HEK293 (cell line): ENCODE results near the gene CRABP2.

Experiments used
- FEZF1 ChIP-seq: fragments of 450-650 bp; formaldehyde crosslinking; IDR thresholded peaks from 2 replicates; pipeline ENCODE4 v1.5.1; 2016; ENCODE audit warnings: missing biosample characterization, missing genetic modification characterization
- KLF16 ChIP-seq: fragments of 450-650 bp; formaldehyde crosslinking; IDR thresholded peaks from 2 replicates; pipeline ENCODE4 v1.5.1; 2017; ENCODE audit warnings: missing biosample characterization, missing genetic modification characterization
- SALL2 ChIP-seq: fragments of 450-650 bp; formaldehyde crosslinking; IDR thresholded peaks from 2 replicates; pipeline ENCODE4 v1.5.0; 2017; ENCODE audit warnings: missing biosample characterization, mild to moderate bottlenecking, missing genetic modification characterization, borderline replicate concordance
- SETDB1 ChIP-seq: IDR thresholded peaks from one replicate; pipeline ENCODE4 v1.6.1; 2017; ENCODE audit warnings: mild to moderate bottlenecking, low read length, moderate library complexity, mixed read lengths; ENCODE audit not compliant: insufficient read length
- TCF7L2 ChIP-seq: IDR thresholded peaks from 2 replicates; pipeline ENCODE4 v1.6.1; 2011; ENCODE audit warnings: low read depth, mild to moderate bottlenecking, inconsistent platforms, low read length, moderate library complexity, borderline replicate concordance
- ZBTB8A ChIP-seq: fragments of 450-650 bp; formaldehyde crosslinking; IDR thresholded peaks from 2 replicates; pipeline ENCODE4 v1.5.1; 2016; ENCODE audit warnings: missing biosample characterization, missing genetic modification characterization
- ZFHX2 ChIP-seq: fragments of 450-650 bp; formaldehyde crosslinking; conservative IDR thresholded peaks from 2 replicates; pipeline ENCODE4 v1.5.1; 2016; ENCODE audit warnings: missing biosample characterization, missing genetic modification characterization
- ZFP69B ChIP-seq: fragments of 450-650 bp; formaldehyde crosslinking; IDR thresholded peaks from 2 replicates; pipeline ENCODE4 v1.5.1; 2016; ENCODE audit warnings: missing biosample characterization, missing genetic modification characterization
- ZNF10 ChIP-seq: fragments of 450-650 bp; formaldehyde crosslinking; IDR thresholded peaks from 2 replicates; pipeline ENCODE4 v1.5.1; 2017; ENCODE audit warnings: missing biosample characterization, missing genetic modification characterization
- ZNF157 ChIP-seq: fragments of 450-650 bp; formaldehyde crosslinking; IDR thresholded peaks from 2 replicates; pipeline ENCODE4 v1.5.1; 2016; ENCODE audit warnings: missing biosample characterization, missing genetic modification characterization
- ZNF292 ChIP-seq: fragments of 450-650 bp; formaldehyde crosslinking; IDR thresholded peaks from 2 replicates; pipeline ENCODE4 v1.5.1; 2016; ENCODE audit warnings: low read depth, missing biosample characterization, missing genetic modification characterization, borderline replicate concordance
- ZNF311 ChIP-seq: fragments of 450-650 bp; formaldehyde crosslinking; IDR thresholded peaks from 2 replicates; pipeline ENCODE4 v1.5.1; 2017; ENCODE audit warnings: missing biosample characterization, missing genetic modification characterization, borderline replicate concordance
- ZNF350 ChIP-seq: fragments of 450-650 bp; formaldehyde crosslinking; IDR thresholded peaks from 2 replicates; pipeline ENCODE4 v1.5.0; 2017; ENCODE audit warnings: missing biosample characterization, mild to moderate bottlenecking, missing genetic modification characterization
- ZNF366 ChIP-seq: fragments of 450-650 bp; formaldehyde crosslinking; conservative IDR thresholded peaks from 2 replicates; pipeline ENCODE4 v1.5.1; 2016; ENCODE audit warnings: missing biosample characterization, missing genetic modification characterization
- ZNF426 ChIP-seq: fragments of 450-650 bp; formaldehyde crosslinking; IDR thresholded peaks from 2 replicates; pipeline ENCODE4 v1.5.1; 2017; ENCODE audit warnings: missing biosample characterization, missing genetic modification characterization, mild to moderate bottlenecking, inconsistent platforms, moderate library complexity
- ZNF433 ChIP-seq: fragments of 450-650 bp; formaldehyde crosslinking; IDR thresholded peaks from 2 replicates; pipeline ENCODE4 v1.5.1; 2016; ENCODE audit warnings: missing biosample characterization, missing genetic modification characterization, low read depth
- ZNF639 ChIP-seq: fragments of 450-650 bp; formaldehyde crosslinking; IDR thresholded peaks from 2 replicates; pipeline ENCODE4 v1.5.1; 2016; ENCODE audit warnings: missing biosample characterization, missing genetic modification characterization
- ZNF692 ChIP-seq: fragments of 450-650 bp; formaldehyde crosslinking; IDR thresholded peaks from 2 replicates; pipeline ENCODE4 v1.5.1; 2016; ENCODE audit warnings: missing biosample characterization, missing genetic modification characterization
- TF ChIP-seq, protein P1 (sequence below): fragments of 450-650 bp; formaldehyde crosslinking; IDR thresholded peaks from 2 replicates; pipeline ENCODE4 v1.5.1; 2017; ENCODE audit warnings: missing biosample characterization, missing genetic modification characterization
- TF ChIP-seq, protein P2 (sequence below): fragments of 450-650 bp; formaldehyde crosslinking; IDR thresholded peaks from 2 replicates; pipeline ENCODE4 v1.5.1; 2017; ENCODE audit warnings: missing biosample characterization, missing genetic modification characterization
- TF ChIP-seq, protein P3 (sequence below): fragments of 450-650 bp; formaldehyde crosslinking; IDR thresholded peaks from 2 replicates; pipeline ENCODE4 v1.5.1; 2016; ENCODE audit warnings: missing biosample characterization, missing genetic modification characterization
- TF ChIP-seq, protein P4 (sequence below): fragments of 450-650 bp; formaldehyde crosslinking; IDR thresholded peaks from 2 replicates; pipeline ENCODE4 v1.5.1; 2016; ENCODE audit warnings: missing biosample characterization, missing genetic modification characterization, borderline replicate concordance

The CRABP2 gene

DNA sequence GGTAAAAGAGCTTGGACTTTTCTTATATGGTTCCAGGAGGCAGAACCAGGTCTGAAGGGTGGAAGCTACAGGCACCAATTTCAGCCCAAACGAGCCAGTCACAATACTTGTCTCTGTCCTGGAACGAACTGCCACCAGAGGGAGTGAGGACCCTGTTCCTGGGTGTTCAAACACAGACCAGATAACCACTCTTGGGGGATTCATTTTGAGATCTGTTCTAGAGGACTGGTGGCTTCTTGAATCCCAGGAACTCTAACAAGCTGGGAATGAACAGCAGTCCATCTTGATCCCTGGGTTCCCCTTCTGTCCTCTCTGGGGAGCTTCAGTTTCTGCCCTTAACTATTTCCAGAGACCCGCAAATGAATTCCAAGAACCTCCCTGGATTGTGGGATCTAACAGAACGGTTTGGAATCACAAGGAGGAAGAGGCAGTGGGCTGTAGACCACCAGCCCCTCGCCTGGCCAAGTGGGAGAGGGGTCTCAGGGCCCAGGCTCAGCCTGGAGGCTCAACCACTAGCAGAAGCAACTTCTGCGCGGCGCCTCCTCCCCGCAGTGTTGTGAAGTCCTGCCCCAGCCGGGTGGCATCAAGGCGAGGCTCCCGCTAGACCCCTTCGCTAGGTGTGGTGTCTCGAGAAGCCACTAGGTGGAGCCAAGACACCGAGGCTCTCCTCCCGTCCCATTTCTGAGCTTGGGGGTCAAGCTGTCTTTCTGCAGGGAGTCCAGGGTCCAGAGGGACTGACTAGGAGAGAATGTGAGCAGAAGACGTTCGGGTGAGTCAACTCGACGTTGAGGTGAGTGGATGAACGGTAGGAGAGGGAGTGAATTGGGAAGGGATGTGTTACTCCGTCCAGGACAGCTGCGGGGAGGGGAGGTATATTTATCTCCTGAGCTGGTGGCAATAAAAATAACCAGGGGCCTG, 16.1 kb downstream of the CRABP2 start (continued):
- TF ChIP-seq, protein P1, sequence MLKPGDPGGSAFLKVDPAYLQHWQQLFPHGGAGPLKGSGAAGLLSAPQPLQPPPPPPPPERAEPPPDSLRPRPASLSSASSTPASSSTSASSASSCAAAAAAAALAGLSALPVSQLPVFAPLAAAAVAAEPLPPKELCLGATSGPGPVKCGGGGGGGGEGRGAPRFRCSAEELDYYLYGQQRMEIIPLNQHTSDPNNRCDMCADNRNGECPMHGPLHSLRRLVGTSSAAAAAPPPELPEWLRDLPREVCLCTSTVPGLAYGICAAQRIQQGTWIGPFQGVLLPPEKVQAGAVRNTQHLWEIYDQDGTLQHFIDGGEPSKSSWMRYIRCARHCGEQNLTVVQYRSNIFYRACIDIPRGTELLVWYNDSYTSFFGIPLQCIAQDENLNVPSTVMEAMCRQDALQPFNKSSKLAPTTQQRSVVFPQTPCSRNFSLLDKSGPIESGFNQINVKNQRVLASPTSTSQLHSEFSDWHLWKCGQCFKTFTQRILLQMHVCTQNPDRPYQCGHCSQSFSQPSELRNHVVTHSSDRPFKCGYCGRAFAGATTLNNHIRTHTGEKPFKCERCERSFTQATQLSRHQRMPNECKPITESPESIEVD (tag by site-specific recombination) = no peak
- no peak for TF ChIP-seq ZFHX2 (tag by site-specific recombination)
- TF ChIP-seq, protein P2, sequence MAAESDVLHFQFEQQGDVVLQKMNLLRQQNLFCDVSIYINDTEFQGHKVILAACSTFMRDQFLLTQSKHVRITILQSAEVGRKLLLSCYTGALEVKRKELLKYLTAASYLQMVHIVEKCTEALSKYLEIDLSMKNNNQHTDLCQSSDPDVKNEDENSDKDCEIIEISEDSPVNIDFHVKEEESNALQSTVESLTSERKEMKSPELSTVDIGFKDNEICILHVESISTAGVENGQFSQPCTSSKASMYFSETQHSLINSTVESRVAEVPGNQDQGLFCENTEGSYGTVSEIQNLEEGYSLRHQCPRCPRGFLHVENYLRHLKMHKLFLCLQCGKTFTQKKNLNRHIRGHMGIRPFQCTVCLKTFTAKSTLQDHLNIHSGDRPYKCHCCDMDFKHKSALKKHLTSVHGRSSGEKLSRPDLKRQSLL (tag by site-specific recombination) = no peak
- TF ChIP-seq, protein P3, sequence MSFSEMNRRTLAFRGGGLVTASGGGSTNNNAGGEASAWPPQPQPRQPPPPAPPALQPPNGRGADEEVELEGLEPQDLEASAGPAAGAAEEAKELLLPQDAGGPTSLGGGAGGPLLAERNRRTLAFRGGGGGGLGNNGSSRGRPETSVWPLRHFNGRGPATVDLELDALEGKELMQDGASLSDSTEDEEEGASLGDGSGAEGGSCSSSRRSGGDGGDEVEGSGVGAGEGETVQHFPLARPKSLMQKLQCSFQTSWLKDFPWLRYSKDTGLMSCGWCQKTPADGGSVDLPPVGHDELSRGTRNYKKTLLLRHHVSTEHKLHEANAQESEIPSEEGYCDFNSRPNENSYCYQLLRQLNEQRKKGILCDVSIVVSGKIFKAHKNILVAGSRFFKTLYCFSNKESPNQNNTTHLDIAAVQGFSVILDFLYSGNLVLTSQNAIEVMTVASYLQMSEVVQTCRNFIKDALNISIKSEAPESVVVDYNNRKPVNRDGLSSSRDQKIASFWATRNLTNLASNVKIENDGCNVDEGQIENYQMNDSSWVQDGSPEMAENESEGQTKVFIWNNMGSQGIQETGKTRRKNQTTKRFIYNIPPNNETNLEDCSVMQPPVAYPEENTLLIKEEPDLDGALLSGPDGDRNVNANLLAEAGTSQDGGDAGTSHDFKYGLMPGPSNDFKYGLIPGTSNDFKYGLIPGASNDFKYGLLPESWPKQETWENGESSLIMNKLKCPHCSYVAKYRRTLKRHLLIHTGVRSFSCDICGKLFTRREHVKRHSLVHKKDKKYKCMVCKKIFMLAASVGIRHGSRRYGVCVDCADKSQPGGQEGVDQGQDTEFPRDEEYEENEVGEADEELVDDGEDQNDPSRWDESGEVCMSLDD (tag by site-specific recombination) = peak; percentile 13; the same call in 1 of the 2 replicates
- no peak for TF ChIP-seq ZNF433 (tag by site-specific recombination)
- no peak for TF ChIP-seq KLF16
- TF ChIP-seq ZNF311 (tag by site-specific recombination) = no peak
- peak; percentile 18 for TF ChIP-seq ZBTB8A (tag by site-specific recombination)
- TF ChIP-seq ZNF350 (tag by site-specific recombination) = no peak
- TF ChIP-seq SALL2 (tag by site-specific recombination) = no peak
- no peak for TF ChIP-seq ZNF639 (tag by site-specific recombination)
- no peak for TF ChIP-seq ZFP69B (tag by site-specific recombination)
- TF ChIP-seq ZNF366 (tag by site-specific recombination) = no peak
- TF ChIP-seq TCF7L2 = no peak
- no peak for TF ChIP-seq ZNF157 (tag by site-specific recombination)
- no peak for TF ChIP-seq ZNF10 (tag by site-specific recombination)
- peak; percentile 59; the same call in 1 of the 2 replicates for TF ChIP-seq ZNF692
- no peak for TF ChIP-seq SETDB1
- no peak for TF ChIP-seq ZNF292 (tag by site-specific recombination)
- no peak for TF ChIP-seq FEZF1 (tag by site-specific recombination)
- TF ChIP-seq, protein P4, sequence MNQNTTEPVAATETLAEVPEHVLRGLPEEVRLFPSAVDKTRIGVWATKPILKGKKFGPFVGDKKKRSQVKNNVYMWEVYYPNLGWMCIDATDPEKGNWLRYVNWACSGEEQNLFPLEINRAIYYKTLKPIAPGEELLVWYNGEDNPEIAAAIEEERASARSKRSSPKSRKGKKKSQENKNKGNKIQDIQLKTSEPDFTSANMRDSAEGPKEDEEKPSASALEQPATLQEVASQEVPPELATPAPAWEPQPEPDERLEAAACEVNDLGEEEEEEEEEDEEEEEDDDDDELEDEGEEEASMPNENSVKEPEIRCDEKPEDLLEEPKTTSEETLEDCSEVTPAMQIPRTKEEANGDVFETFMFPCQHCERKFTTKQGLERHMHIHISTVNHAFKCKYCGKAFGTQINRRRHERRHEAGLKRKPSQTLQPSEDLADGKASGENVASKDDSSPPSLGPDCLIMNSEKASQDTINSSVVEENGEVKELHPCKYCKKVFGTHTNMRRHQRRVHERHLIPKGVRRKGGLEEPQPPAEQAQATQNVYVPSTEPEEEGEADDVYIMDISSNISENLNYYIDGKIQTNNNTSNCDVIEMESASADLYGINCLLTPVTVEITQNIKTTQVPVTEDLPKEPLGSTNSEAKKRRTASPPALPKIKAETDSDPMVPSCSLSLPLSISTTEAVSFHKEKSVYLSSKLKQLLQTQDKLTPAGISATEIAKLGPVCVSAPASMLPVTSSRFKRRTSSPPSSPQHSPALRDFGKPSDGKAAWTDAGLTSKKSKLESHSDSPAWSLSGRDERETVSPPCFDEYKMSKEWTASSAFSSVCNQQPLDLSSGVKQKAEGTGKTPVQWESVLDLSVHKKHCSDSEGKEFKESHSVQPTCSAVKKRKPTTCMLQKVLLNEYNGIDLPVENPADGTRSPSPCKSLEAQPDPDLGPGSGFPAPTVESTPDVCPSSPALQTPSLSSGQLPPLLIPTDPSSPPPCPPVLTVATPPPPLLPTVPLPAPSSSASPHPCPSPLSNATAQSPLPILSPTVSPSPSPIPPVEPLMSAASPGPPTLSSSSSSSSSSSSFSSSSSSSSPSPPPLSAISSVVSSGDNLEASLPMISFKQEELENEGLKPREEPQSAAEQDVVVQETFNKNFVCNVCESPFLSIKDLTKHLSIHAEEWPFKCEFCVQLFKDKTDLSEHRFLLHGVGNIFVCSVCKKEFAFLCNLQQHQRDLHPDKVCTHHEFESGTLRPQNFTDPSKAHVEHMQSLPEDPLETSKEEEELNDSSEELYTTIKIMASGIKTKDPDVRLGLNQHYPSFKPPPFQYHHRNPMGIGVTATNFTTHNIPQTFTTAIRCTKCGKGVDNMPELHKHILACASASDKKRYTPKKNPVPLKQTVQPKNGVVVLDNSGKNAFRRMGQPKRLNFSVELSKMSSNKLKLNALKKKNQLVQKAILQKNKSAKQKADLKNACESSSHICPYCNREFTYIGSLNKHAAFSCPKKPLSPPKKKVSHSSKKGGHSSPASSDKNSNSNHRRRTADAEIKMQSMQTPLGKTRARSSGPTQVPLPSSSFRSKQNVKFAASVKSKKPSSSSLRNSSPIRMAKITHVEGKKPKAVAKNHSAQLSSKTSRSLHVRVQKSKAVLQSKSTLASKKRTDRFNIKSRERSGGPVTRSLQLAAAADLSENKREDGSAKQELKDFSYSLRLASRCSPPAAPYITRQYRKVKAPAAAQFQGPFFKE = no peak
- TF ChIP-seq ZNF426 (tag by site-specific recombination) = no peak
